GM12878 (cell line): ENCODE results near the gene BATF3. TPM values are rescaled to one million over a fixed set of nuclear protein-coding genes. Genes with fewer than 3 reads are reported as not detected.

Experiments
- ATAC-seq: fragments of 200-7000 bp; cut with Tn5 transposase; 3 replicates; pipeline ENCODE4 v1.9.1; 2020; ENCODE audit warnings: mild to moderate bottlenecking, moderate library complexity
- BruUV-seq: library from RNA; stranded (reverse); fragments of 400-500 nt; replicated peaks from 2 replicates; lab custom pipeline; 2021; lab: Mats Ljungman, UMichigan
- CTCF ChIA-PET: fragments of 300-600 bp; sonication (Branson Sonifier 250); formaldehyde crosslinking; extraction: SDS; loops from one replicate; lab custom pipeline; 2021; ENCODE audit warnings: inconsistent platforms; lab: Yijun Ruan, JAX
- POLR2A ChIA-PET: fragments of 350-600 bp; formaldehyde crosslinking; extraction: SDS; loops from one replicate; lab custom pipeline; 2021; ENCODE audit warnings: inconsistent platforms; lab: Charles Lee
- RAD21 ChIA-PET: fragments of 300-600 bp; sonication (Branson Sonifier 250); formaldehyde crosslinking; loops from one replicate; lab custom pipeline; 2023; ENCODE audit warnings: antibody characterized with exemption; ENCODE audit not compliant: unreplicated experiment; lab: Charles Lee
- SMC1A ChIA-PET: fragments of 300-600 bp; sonication (Branson Sonifier 250); formaldehyde crosslinking; loops from one replicate; lab custom pipeline; 2023; ENCODE audit not compliant: unreplicated experiment, uncharacterized antibody; lab: Charles Lee
- DNase-seq: peaks from one replicate; pipeline ENCODE4 v3.0.0-alpha.2; 2011; ENCODE audit warnings: low read depth, low spot score
- FAIRE-seq: peaks from 3 replicates; lab custom pipeline; 2011; peaks lifted over from hg19 to GRCh38; lab: Jason Lieb, UNC
- H2AFZ ChIP-seq: 2 replicates; pipeline ENCODE4 v1.6.0; 2011; ENCODE audit warnings: low read depth, low read length, control low read depth; ENCODE audit not compliant: control insufficient read depth
- H3K27ac ChIP-seq: 2 replicates; pipeline ENCODE4 v1.5.1; 2011; ENCODE audit warnings: control low read depth; ENCODE audit not compliant: control insufficient read depth, insufficient read depth
- H3K27me3 ChIP-seq, 2 experiments: replicated peaks in 1 of 2; 2 replicates each; pipeline versions ENCODE4 v1.6.0 to v1.6.1; 2011; ENCODE audit warnings: low read length in 1 of 2; ENCODE audit not compliant: control insufficient read depth in 2 of 2, insufficient read depth in 2 of 2
- H3K36me3 ChIP-seq, 2 experiments: 2 replicates each; pipeline ENCODE4 v1.5.1; 2011; ENCODE audit warnings: low read length in 1 of 2; ENCODE audit not compliant: control insufficient read depth in 2 of 2, insufficient read depth in 2 of 2
- H3K4me1 ChIP-seq: 2 replicates; pipeline ENCODE4 v1.6.1; 2011; ENCODE audit warnings: mild to moderate bottlenecking, low read length, moderate library complexity, mixed read lengths; ENCODE audit not compliant: control insufficient read depth, insufficient read depth
- H3K4me2 ChIP-seq: 2 replicates; pipeline ENCODE4 v1.6.0; 2011; ENCODE audit warnings: control low read depth; ENCODE audit not compliant: control insufficient read depth, insufficient read depth
- H3K4me3 ChIP-seq: fragments of 200-600 bp; sonication (generic); 2 replicates; pipeline ENCODE4 v1.5.1; 2016
- H3K79me2 ChIP-seq: 2 replicates; pipeline ENCODE4 v1.6.0; 2011; ENCODE audit warnings: low read length; ENCODE audit not compliant: control insufficient read depth, insufficient read depth
- H3K9ac ChIP-seq: 2 replicates; pipeline ENCODE4 v1.8.0; 2011; ENCODE audit warnings: low read length, control low read depth, mixed read lengths; ENCODE audit not compliant: control insufficient read depth, insufficient read depth
- H3K9me3 ChIP-seq: replicated peaks from 3 replicates; pipeline ENCODE4 v1.5.1; 2011; ENCODE audit warnings: mild to moderate bottlenecking, low read length; ENCODE audit not compliant: control insufficient read depth, insufficient read depth
- H4K20me1 ChIP-seq: 2 replicates; pipeline ENCODE4 v1.6.0; 2011; ENCODE audit not compliant: control insufficient read depth, insufficient read depth
- CHD1 ChIP-seq: IDR thresholded peaks from 2 replicates; pipeline ENCODE4 v1.6.1; 2012; ENCODE audit warnings: low read depth, low read length, improper control_type of control experiment
- HDAC2 ChIP-seq: fragments of 200-600 bp; sonication (generic); IDR thresholded peaks from 2 replicates; pipeline ENCODE4 v1.6.1; 2017
- SRF ChIP-seq, 2 experiments: IDR thresholded peaks; 2 replicates each; pipeline ENCODE4 v1.6.1; 2011; ENCODE audit warnings: low read depth in 2 of 2, low read length in 2 of 2, mild to moderate bottlenecking in 1 of 2, moderate library complexity in 1 of 2
- ZNF384 ChIP-seq: IDR thresholded peaks from 2 replicates; pipeline ENCODE4 v1.6.1; 2012; ENCODE audit warnings: low read depth, mild to moderate bottlenecking, low read length, improper control_type of control experiment, borderline replicate concordance
- WGBS: methylation state at CpG from one replicate; pipeline ENCODE4 v1.1.6; 2016; ENCODE audit warnings: low lambda C conversion rate; ENCODE audit not compliant: insufficient replicate concordance, insufficient coverage; ENCODE audit errors: missing lambda C conversion rate; 5-methylcytosine and 5-hydroxymethylcytosine counted together
- in situ Hi-C: fragments of 300-500 bp; cut with MboI; formaldehyde crosslinking; loops from 9 replicates; pipeline ENCODE4 v1.14.3; 2018; ENCODE audit warnings: mixed read lengths
- intact Hi-C: fragments of 100-400 bp; cut with micrococcal nuclease; formaldehyde crosslinking; loops from one replicate; pipeline ENCODE4 v1.14.2; 2022; ENCODE audit not compliant: unreplicated experiment
- polyA plus RNA-seq, 11 experiments: library from polyadenylated mRNA; depleted of rRNA in 4 of 11; unstranded in 6 of 11; stranded (reverse) in 5 of 11; fragments of >200 nt; fragmentation: Nextera tagmentation in 4 of 11; fragmentation: Illumina TruSeq in 1 of 11; extraction: Ambion mirVana in 4 of 11; extraction: Trizol in 1 of 11; gene quantifications; 1 replicate in 1 of 11; 2 replicates in 10 of 11; pipeline versions ENCODE4 v1.2.1 to v1.2.3, GENCODE V29; 2011 to 2016; ENCODE audit warnings: inconsistent platforms in 2 of 11, missing spikeins in 2 of 11, low read depth in 1 of 11
- total RNA-seq, 4 experiments: library from RNA; depleted of rRNA in 3 of 4; stranded (reverse); fragments of >200 nt in 3 of 4; fragmentation: Illumina TruSeq in 1 of 4; extraction: Trizol in 1 of 4; gene quantifications; 2 replicates each; pipeline versions ENCODE4 v1.2.1 to v1.2.3, GENCODE V29; 2013 to 2021
- TF ChIP-seq, protein P1 (sequence below): IDR thresholded peaks from 2 replicates; pipeline ENCODE4 v1.6.1; 2011; ENCODE audit warnings: mild to moderate bottlenecking, low read depth, low read length, moderate library complexity; ENCODE audit not compliant: insufficient replicate concordance
- TF ChIP-seq, protein P2 (sequence below): fragments of 450-650 bp; IDR thresholded peaks from 2 replicates; pipeline ENCODE4 v1.6.1; 2018; ENCODE audit warnings: borderline replicate concordance, mild to moderate bottlenecking; ENCODE audit not compliant: partially characterized antibody

The BATF3 gene
- total and polyA plus RNA-seq, 10 of the 15 experiments (the other 5 are each of a cell fraction or from before 2014, with no cell fraction given), result 11.1 to 56.8 (median 30.8) TPM

DNA sequence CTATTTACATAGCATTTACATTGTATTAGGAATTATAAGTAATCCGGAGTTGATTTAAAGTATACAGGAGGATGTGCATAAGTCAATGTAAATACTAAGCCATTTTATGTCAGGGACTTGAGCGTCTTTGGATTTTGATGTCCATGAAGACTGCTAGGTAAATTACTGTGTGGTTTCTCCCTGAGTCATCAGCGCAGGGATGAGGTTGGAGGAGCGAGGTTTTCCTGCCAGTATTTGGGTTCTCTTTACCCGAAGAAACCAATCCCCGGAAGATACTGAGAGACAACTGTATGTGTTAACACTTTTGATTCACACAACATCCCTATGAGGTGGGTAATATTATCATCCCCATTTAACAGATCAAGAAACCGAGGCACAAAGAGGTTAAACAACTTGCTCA, 29.3 kb downstream of the BATF3 start:
- ChIA-PET CTCF (interaction anchor here (0.9 to 4.0 kb wide), 6 partner anchors 23 to 193 kb away, joined by 3 to 18 read pairs (median 4); no protein-coding TSS in a partner anchor), SMC1A (interaction anchor here (0.9 to 2.8 kb wide), 4 partner anchors 28 to 325 kb away, joined by 3 to 19 read pairs (median 3); no protein-coding TSS in a partner anchor), POLR2A (interaction anchor here (0.6 to 1.2 kb wide), 2 partner anchors 27 to 91 kb away, joined by 3 to 7 read pairs; no protein-coding TSS in a partner anchor), RAD21 (no interaction called here)
- intact Hi-C loops, result no loop called here
- Histone ChIP-seq H3K9ac (no peak overlapping the region), H3K27me3 (no peaks in the 10 kb centered on the region), H3K27ac (no peak overlapping the region), H3K9me3 (no peaks in the 10 kb centered on the region), H3K4me3 (no peak overlapping the region), H2AFZ (no peak overlapping the region), H3K4me1 (peaks cover 38% of the 10 kb centered on the region), H3K4me2 (no peak overlapping the region), H3K36me3 (no peaks in the 10 kb centered on the region), H3K79me2 (no peaks in the 10 kb centered on the region), H4K20me1 (no peaks in the 10 kb centered on the region)
- BruUV-seq, result no TSS peak
- TF ChIP-seq SRF (IDR thresholded peaks at IDR 0.05; ENCODE audit: low read depth in 2 of 2, low read length in 2 of 2) (no peak), HDAC2 (no peak), ZNF384 (no peak), CHD1 (no peak)
- TF ChIP-seq, protein P1, sequence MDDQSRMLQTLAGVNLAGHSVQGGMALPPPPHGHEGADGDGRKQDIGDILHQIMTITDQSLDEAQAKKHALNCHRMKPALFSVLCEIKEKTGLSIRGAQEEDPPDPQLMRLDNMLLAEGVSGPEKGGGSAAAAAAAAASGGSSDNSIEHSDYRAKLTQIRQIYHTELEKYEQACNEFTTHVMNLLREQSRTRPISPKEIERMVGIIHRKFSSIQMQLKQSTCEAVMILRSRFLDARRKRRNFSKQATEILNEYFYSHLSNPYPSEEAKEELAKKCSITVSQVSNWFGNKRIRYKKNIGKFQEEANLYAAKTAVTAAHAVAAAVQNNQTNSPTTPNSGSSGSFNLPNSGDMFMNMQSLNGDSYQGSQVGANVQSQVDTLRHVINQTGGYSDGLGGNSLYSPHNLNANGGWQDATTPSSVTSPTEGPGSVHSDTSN, result no peak
- TF ChIP-seq, protein P2, sequence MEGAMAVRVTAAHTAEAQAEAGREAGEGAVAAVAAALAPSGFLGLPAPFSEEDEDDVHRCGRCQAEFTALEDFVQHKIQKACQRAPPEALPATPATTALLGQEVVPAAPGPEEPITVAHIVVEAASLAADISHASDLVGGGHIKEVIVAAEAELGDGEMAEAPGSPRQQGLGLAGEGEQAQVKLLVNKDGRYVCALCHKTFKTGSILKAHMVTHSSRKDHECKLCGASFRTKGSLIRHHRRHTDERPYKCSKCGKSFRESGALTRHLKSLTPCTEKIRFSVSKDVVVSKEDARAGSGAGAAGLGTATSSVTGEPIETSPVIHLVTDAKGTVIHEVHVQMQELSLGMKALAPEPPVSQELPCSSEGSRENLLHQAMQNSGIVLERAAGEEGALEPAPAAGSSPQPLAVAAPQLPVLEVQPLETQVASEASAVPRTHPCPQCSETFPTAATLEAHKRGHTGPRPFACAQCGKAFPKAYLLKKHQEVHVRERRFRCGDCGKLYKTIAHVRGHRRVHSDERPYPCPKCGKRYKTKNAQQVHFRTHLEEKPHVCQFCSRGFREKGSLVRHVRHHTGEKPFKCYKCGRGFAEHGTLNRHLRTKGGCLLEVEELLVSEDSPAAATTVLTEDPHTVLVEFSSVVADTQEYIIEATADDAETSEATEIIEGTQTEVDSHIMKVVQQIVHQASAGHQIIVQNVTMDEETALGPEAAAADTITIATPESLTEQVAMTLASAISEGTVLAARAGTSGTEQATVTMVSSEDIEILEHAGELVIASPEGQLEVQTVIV, result no peak
- DNase-seq, result no peak
- 98% methylated on average over 7 of the region's 7 CpGs for WGBS
- ATAC-seq, result no peak
- FAIRE-seq, result no peak
- in situ Hi-C loops, result no loop called here
